Lung (tissue), 12 donors: Measurements from ENCODE around the gene FBXO40. TPM values are rescaled to one million over a fixed set of nuclear protein-coding genes. Genes with fewer than 3 reads are reported as not detected.

Experiments
- ATAC-seq: fragments of 200-7000 bp; cut with Tn5 transposase; one replicate; pipeline ENCODE4 v1.9.1; 2020; ENCODE audit warnings: moderate number of reproducible peaks; ENCODE audit not compliant: insufficient read depth, low FRiP score
- DNase-seq, 3 donors: peaks; one replicate each; pipeline ENCODE4 v3.0.0-alpha.2; 2013 to 2017
- H3K27ac ChIP-seq, 2 donors: one replicate each; pipeline ENCODE4 v1.5.1; 2013; ENCODE audit warnings: mild to moderate bottlenecking in 2 of 2, moderate library complexity in 2 of 2, control low read depth in 1 of 2, inconsistent platforms in 1 of 2, low read depth in 1 of 2, low read length in 1 of 2
- H3K27me3 ChIP-seq, 3 donors: one replicate each; pipeline ENCODE4 v1.5.1; 2013; ENCODE audit warnings: low read length in 2 of 3; ENCODE audit not compliant: control insufficient read depth in 3 of 3, insufficient read depth in 3 of 3
- H3K36me3 ChIP-seq, 4 donors: one replicate each; pipeline ENCODE4 v1.5.1; 2013; ENCODE audit warnings: low read length in 4 of 4, mild to moderate bottlenecking in 1 of 4, moderate library complexity in 1 of 4; ENCODE audit not compliant: control insufficient read depth in 4 of 4, insufficient read depth in 4 of 4
- H3K4me1 ChIP-seq, 5 donors: one replicate each; pipeline ENCODE4 v1.5.1; 2013; ENCODE audit warnings: low read length in 5 of 5, mild to moderate bottlenecking in 2 of 5, moderate library complexity in 1 of 5; ENCODE audit not compliant: control insufficient read depth in 5 of 5, insufficient read depth in 5 of 5
- H3K4me3 ChIP-seq: one replicate; pipeline ENCODE4 v1.5.1; 2013; ENCODE audit warnings: mild to moderate bottlenecking, control low read depth, moderate library complexity
- H3K9ac ChIP-seq, 2 donors: one replicate each; pipeline ENCODE4 v1.5.1; 2013; ENCODE audit warnings: low read length in 2 of 2, control low read depth in 1 of 2; ENCODE audit not compliant: insufficient read depth in 1 of 2
- H3K9me3 ChIP-seq, 4 donors: one replicate each; pipeline ENCODE4 v1.5.1; 2013; ENCODE audit warnings: low read length in 3 of 4, mild to moderate bottlenecking in 1 of 4, moderate library complexity in 1 of 4; ENCODE audit not compliant: control insufficient read depth in 4 of 4, insufficient read depth in 3 of 4
- WGBS, 2 donors: extraction: QIAGEN DNeasy Blood & Tissue Kit; methylation state at CpG; one replicate each; pipeline ENCODE4 v1.1.7; 2013; 5-methylcytosine and 5-hydroxymethylcytosine counted together
- polyA plus RNA-seq, 2 donors: library from polyadenylated mRNA; stranded (reverse); fragments of 200-250 nt; gene quantifications; one replicate each; pipeline ENCODE4 v1.2.1, GENCODE V29; 2013
- total RNA-seq, 2 donors: library from RNA; depleted of rRNA in 1 of 2; stranded (reverse); fragments of >200 nt in 1 of 2; gene quantifications; one replicate each; pipeline ENCODE4 v1.2.1, GENCODE V29; 2014 to 2021
- TF ChIP-seq, protein P1 (sequence below): IDR thresholded peaks from 2 replicates; pipeline ENCODE4 v1.5.1; 2012; ENCODE audit warnings: mild to moderate bottlenecking; ENCODE audit errors: control extremely low read depth, extremely low read depth
- donor health status: control.
- donor health status: control.
- donor health status: Bipolar disorder and iron deficiency.
- donor health status: healthy.
- donor health status: DM: yes; HTN: yes; CAD: no.

The FBXO40 gene
- total and polyA plus RNA-seq, 4 donors: 0.03 to 0.06 TPM; not detected in 2

DNA sequence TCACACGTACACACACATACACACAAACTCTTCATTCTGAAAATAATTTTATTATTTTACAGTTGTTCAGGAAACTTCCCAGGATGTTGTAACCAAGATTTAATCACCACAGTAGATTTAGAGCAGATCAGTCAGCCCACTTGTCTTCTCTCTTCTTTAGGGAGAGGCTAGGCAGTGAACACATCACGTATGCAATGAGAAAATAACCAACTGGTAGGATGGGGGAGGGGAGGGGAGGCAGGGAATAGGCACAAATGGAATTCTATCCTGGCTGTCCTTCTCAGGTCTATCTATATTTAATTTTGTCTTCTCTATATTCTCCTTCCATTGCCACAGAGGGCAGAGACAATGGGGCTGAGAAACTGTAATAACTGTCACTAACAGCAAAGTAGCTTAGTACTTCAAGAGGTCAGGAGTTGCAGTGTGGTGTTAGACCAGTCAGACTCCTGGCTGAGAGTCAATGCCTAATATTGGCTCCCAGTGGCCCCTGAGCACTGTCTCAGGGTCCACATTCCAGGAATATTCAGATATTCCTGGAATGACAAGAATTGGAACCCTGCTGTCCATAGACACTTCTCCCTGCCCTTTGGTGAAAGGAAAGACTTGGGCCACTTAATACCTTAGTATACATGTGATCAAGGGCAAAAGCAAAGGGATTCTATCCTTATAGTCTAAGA lies 70.1 kb downstream of the FBXO40 start:
- Histone ChIP-seq H3K27me3 (no peaks in the 10 kb centered on the region), H3K9me3 (no peaks in the 10 kb centered on the region), H3K27ac (no peak overlapping the region), H3K36me3 (peaks cover 28 to 36% (median 33%) of the 10 kb centered on the region in 4 donors), H3K4me3 (no peak overlapping the region), H3K9ac (no peak overlapping the region), H3K4me1 (peaks cover 0 to 15% (median 5%) of the 10 kb centered on the region in 5 donors)
- DNase-seq (no peak), ATAC-seq (no peak)
- WGBS, 2 donors: 49 to 95% methylated on average over 2 of the region's 2 CpGs
- TF ChIP-seq, protein P1, sequence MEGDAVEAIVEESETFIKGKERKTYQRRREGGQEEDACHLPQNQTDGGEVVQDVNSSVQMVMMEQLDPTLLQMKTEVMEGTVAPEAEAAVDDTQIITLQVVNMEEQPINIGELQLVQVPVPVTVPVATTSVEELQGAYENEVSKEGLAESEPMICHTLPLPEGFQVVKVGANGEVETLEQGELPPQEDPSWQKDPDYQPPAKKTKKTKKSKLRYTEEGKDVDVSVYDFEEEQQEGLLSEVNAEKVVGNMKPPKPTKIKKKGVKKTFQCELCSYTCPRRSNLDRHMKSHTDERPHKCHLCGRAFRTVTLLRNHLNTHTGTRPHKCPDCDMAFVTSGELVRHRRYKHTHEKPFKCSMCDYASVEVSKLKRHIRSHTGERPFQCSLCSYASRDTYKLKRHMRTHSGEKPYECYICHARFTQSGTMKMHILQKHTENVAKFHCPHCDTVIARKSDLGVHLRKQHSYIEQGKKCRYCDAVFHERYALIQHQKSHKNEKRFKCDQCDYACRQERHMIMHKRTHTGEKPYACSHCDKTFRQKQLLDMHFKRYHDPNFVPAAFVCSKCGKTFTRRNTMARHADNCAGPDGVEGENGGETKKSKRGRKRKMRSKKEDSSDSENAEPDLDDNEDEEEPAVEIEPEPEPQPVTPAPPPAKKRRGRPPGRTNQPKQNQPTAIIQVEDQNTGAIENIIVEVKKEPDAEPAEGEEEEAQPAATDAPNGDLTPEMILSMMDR: no peak

DNA sequence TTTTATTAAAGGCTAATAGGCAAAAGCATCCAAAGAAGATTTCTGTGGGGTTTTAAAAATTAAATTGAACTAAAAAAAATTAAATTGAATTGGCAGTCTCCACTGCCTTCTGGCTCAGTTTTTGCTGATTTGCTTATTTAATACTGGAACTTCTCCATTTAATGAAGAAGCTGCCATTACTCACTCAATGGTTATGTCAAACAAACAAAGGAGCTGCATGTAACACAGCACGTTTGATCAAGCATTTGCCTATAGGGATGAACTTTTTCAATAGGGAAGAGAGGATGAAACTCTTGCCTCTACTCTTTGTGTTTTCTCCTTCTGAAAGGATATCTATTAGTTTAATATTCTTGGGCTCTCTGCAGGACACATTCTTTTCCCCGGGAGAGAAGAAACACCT lies 72.3 kb downstream of the FBXO40 start:
- Histone ChIP-seq H3K27ac (no peak overlapping the region), H3K4me1 (peaks cover 0 to 11% (median 3%) of the 10 kb centered on the region in 5 donors), H3K4me3 (no peak overlapping the region), H3K27me3 (no peaks in the 10 kb centered on the region), H3K36me3 (peaks cover 35 to 44% (median 37%) of the 10 kb centered on the region in 4 donors), H3K9ac (no peak overlapping the region), H3K9me3 (no peaks in the 10 kb centered on the region)
- WGBS, 2 donors: 69 to 85% methylated on average over 2 of the region's 2 CpGs
- ATAC-seq (no peak), DNase-seq (peak in 1 of 3 donors; percentile 19)
- TF ChIP-seq, protein P1: no peak

DNA sequence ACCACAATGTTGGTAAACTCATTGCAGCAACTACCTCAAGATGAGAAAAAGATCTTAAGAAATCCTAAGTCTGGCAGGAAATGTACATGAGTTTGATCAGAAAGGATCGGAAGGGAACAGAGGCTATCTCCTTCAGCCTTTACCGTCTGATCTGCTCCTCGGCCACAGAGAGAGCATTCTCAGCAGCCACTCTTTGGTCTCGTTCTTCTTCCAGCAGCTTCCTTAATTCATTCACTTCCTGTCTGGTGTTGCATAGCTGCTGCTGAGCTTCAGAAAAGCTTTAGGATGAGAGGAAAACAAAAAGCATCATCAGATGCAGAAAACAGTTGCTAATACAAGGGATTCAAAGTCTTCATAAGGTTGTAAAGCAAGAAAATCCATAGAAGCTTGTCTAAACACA lies 74.2 kb downstream of the FBXO40 start:
- ATAC-seq: no peak
- Histone ChIP-seq H3K4me3 (no peak overlapping the region), H3K27ac (no peak overlapping the region), H3K36me3 (peaks cover 33 to 49% (median 43%) of the 10 kb centered on the region in 4 donors), H3K4me1 (peaks cover 0 to 11% (median 0%) of the 10 kb centered on the region in 5 donors), H3K27me3 (no peaks in the 10 kb centered on the region), H3K9me3 (no peaks in the 10 kb centered on the region), H3K9ac (no peak overlapping the region)
- DNase-seq: no peak
- TF ChIP-seq, protein P1: no peak
- WGBS, 2 donors: 46 to 73% methylated on average over 4 of the region's 4 CpGs
